ENCODE results near the gene TRAF6. TPM values are rescaled to one million over a fixed set of nuclear protein-coding genes. Genes with fewer than 3 reads are reported as not detected.

The TRAF6 gene
- total RNA-seq, 1 donor from 2014 or later: 13.7 TPM

- Histone ChIP-seq H3K27me3 (ENCODE audit: low read depth) (no peaks in the 10 kb centered on the region), H3K36me3 (peaks cover 16% of the 10 kb centered on the region), H3K9me3 (no peaks in the 10 kb centered on the region), H3K27ac (peak overlapping the region; percentile 9), H3K4me1 (peaks cover 58% of the 10 kb centered on the region), H3K4me3 (no peak overlapping the region)
- DNase-seq (no peak), ATAC-seq (no peak)
- no peak for TF ChIP-seq CTCF (IDR thresholded peaks at IDR 0.05)
- intact Hi-C loops (cut with DNase I): no loop called here
Observed at GRCh38 chr11:36453678-36454077, 56.4 kb downstream of the TRAF6 start.

DNA sequence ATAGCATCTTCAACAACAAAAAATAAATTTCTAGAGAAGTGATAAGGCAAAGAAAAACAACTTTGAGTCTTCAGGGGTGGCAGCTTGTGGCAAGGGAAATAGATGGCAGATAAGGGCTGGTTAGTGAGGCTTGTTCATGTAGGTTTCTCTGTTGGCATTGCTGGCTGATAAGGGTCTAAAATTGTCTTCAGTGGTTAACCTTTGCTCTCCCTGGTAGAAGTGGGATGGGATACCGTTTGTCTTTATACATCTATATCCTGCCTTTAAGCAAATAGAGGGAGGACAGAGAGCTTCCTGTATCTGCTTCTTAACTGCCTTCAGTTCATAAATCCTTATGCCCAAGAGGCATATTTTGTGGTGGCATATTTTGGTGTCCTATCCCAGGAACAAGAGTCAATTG, 57.1 kb downstream of the TRAF6 start:
- intact Hi-C loops (cut with DNase I): no loop called here

GRCh38 chr11:36452236-36452940, 57.7 kb downstream of the TRAF6 start:
- no peak overlapping the region for H3K27ac ChIP-seq
- H3K36me3 ChIP-seq: peaks cover 16% of the 10 kb centered on the region
- ATAC-seq (no peak), DNase-seq (no peak)
- intact Hi-C loops (cut with DNase I): no loop called here
- no peaks in the 10 kb centered on the region for H3K27me3 ChIP-seq (ENCODE audit: low read depth)
- peaks cover 54% of the 10 kb centered on the region for H3K4me1 ChIP-seq
- H3K4me3 ChIP-seq: no peak overlapping the region
- TF ChIP-seq CTCF (IDR thresholded peaks at IDR 0.05): no peak
- H3K9me3 ChIP-seq: no peaks in the 10 kb centered on the region

More for the DNA sequence above, 57.1 kb downstream of the TRAF6 start:
- no peaks in the 10 kb centered on the region for H3K27me3 ChIP-seq (ENCODE audit: low read depth)
- peaks cover 16% of the 10 kb centered on the region for H3K36me3 ChIP-seq
- no peak for DNase-seq
- H3K4me3 ChIP-seq: no peak overlapping the region
- H3K9me3 ChIP-seq: no peaks in the 10 kb centered on the region
- TF ChIP-seq CTCF (IDR thresholded peaks at IDR 0.05): no peak
- peaks cover 54% of the 10 kb centered on the region for H3K4me1 ChIP-seq
- no peak overlapping the region for H3K27ac ChIP-seq
- no peak for ATAC-seq

- no peak for DNase-seq
- Histone ChIP-seq H3K36me3 (peaks cover 13% of the 10 kb centered on the region), H3K9me3 (no peaks in the 10 kb centered on the region), H3K27ac (no peak overlapping the region), H3K4me1 (peaks cover 59% of the 10 kb centered on the region), H3K27me3 (ENCODE audit: low read depth) (no peaks in the 10 kb centered on the region), H3K4me3 (no peak overlapping the region)
- no peak for TF ChIP-seq CTCF (IDR thresholded peaks at IDR 0.05)
- intact Hi-C loops (cut with DNase I): no loop called here
- ATAC-seq: no peak
Observed at GRCh38 chr11:36451681-36452080, 58.4 kb downstream of the TRAF6 start.

GRCh38 chr11:36451045-36451444, 59.0 kb downstream of the TRAF6 start:
- H3K36me3 ChIP-seq: peaks cover 7% of the 10 kb centered on the region
- H3K27me3 ChIP-seq (ENCODE audit: low read depth): no peaks in the 10 kb centered on the region
- intact Hi-C loops (cut with DNase I): no loop called here
- H3K4me1 ChIP-seq: peaks cover 54% of the 10 kb centered on the region
- no peak for TF ChIP-seq CTCF (IDR thresholded peaks at IDR 0.05)
- no peaks in the 10 kb centered on the region for H3K9me3 ChIP-seq
- H3K4me3 ChIP-seq: no peak overlapping the region
- no peak overlapping the region for H3K27ac ChIP-seq
- DNase-seq (no peak), ATAC-seq (no peak)

Measured in lower lobe of right lung (tissue), 2 donors.